ENCODE data around the gene ADAMTS8. TPM values are rescaled to one million over a fixed set of nuclear protein-coding genes. Genes with fewer than 3 reads are reported as not detected.

ADAMTS8 gene
- polyA plus RNA-seq, 6 donors from 2014 or later: 0.13 TPM; not detected in 5

DNA sequence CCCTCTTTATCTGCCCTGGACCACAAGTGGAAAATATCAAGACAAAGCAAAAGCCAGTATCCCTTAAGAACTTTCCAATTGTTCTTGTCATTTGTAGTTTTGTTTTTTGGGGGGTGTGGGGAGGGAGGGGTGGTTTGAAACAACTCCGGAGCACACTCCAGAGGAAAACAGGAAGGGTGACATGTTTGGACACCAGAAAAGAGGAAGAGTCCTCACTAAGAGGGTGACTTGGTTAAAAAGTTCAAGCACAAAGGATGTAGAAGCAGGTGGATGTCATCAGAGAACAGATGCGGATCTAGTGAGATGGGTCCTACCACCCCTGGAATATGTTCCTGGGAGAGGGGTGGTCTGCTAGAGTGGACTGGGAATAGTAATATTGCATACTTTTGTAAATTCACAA, 25.8 kb downstream of the ADAMTS8 start:
- Mint-ChIP-seq H3K4me3 (no peak overlapping the region), H3K4me1 (peaks cover 7 to 18% (median 12%) of the 10 kb centered on the region in 3 donors), H3K27ac (peak overlapping the region in 1 of 6 donors; percentile 7), H3K27me3 (peaks cover 38 to 72% (median 58%) of the 10 kb centered on the region in 3 donors), H3K36me3 (no peaks in the 10 kb centered on the region), H3K9me3 (no peaks in the 10 kb centered on the region)
- ATAC-seq (ENCODE audit: low read depth in 2 of 2): no peak
- no peak for DNase-seq

GRCh38 chr11:130400781-130401483, 27.5 kb downstream of the ADAMTS8 start:
- Mint-ChIP-seq H3K27ac (peak overlapping the region in 1 of 6 donors; percentile 54), H3K4me3 (no peak overlapping the region), H3K4me1 (peaks cover 7 to 18% (median 12%) of the 10 kb centered on the region in 3 donors), H3K27me3 (peaks cover 39 to 81% (median 70%) of the 10 kb centered on the region in 3 donors), H3K36me3 (no peaks in the 10 kb centered on the region), H3K9me3 (no peaks in the 10 kb centered on the region)
- no peak for DNase-seq
- ATAC-seq (ENCODE audit: low read depth in 2 of 2): no peak

GRCh38 chr11:130399196-130399595, 29.2 kb downstream of the ADAMTS8 start:
- no peak overlapping the region for H3K4me3 Mint-ChIP-seq
- H3K27ac Mint-ChIP-seq: no peak overlapping the region

GRCh38 chr11:130397780-130398179, 30.6 kb downstream of the ADAMTS8 start:
- Mint-ChIP-seq H3K4me3 (peak overlapping the region in 1 of 8 donors; percentile 9), H3K36me3 (no peaks in the 10 kb centered on the region), H3K27ac (no peak overlapping the region), H3K9me3 (no peaks in the 10 kb centered on the region), H3K4me1 (peaks cover 7 to 18% (median 12%) of the 10 kb centered on the region in 3 donors), H3K27me3 (peaks cover 37 to 65% (median 63%) of the 10 kb centered on the region in 3 donors)
- no peak for ATAC-seq (ENCODE audit: low read depth in 2 of 2)
- no peak for DNase-seq

More at GRCh38 chr11:130399196-130399595, 29.2 kb downstream of the ADAMTS8 start:
- no peak for ATAC-seq (ENCODE audit: low read depth in 2 of 2)
- DNase-seq: no peak
- peaks cover 42 to 76% (median 72%) of the 10 kb centered on the region in 3 donors for H3K27me3 Mint-ChIP-seq
- H3K9me3 Mint-ChIP-seq: no peaks in the 10 kb centered on the region
- peaks cover 7 to 18% (median 12%) of the 10 kb centered on the region in 3 donors for H3K4me1 Mint-ChIP-seq
- H3K36me3 Mint-ChIP-seq: no peaks in the 10 kb centered on the region

DNA sequence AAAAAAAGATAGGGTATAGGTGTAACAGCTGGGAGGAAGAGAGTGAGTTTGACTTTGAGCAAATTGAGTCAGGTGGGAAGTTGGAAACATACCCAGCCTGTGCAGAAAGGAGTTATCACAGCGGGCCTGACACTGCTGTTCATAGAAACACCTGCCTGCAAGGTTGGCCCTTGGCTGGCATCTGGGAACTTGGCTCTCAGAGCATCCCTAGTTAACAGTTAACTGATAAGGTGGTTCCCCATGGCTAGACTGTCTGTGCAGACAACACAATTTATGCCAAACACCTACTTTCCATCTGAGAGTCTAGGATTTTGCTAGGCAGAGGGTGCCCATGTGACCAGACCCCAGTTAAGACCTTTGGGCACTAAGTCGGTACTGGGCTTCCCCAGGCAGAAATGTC, 31.4 kb downstream of the ADAMTS8 start:
- ATAC-seq (ENCODE audit: low read depth in 2 of 2) (no peak), DNase-seq (no peak)
- Mint-ChIP-seq H3K4me3 (no peak overlapping the region), H3K9me3 (no peaks in the 10 kb centered on the region), H3K4me1 (peaks cover 7 to 21% (median 12%) of the 10 kb centered on the region in 3 donors), H3K27me3 (peaks cover 32 to 68% (median 61%) of the 10 kb centered on the region in 3 donors), H3K27ac (peak overlapping the region in 1 of 6 donors; percentile 16), H3K36me3 (no peaks in the 10 kb centered on the region)

- Mint-ChIP-seq H3K27ac (no peak overlapping the region), H3K9me3 (no peaks in the 10 kb centered on the region), H3K36me3 (peaks cover 0 to 4% of the 10 kb centered on the region in 2 donors), H3K4me3 (no peak overlapping the region), H3K27me3 (peaks cover 11 to 61% (median 48%) of the 10 kb centered on the region in 3 donors), H3K4me1 (peaks cover 0 to 9% (median 3%) of the 10 kb centered on the region in 3 donors)
- DNase-seq (no peak), ATAC-seq (ENCODE audit: low read depth in 2 of 2) (no peak)
Observed at GRCh38 chr11:130394615-130395014, 33.8 kb downstream of the ADAMTS8 start.

- peaks cover 9 to 48% (median 31%) of the 10 kb centered on the region in 3 donors for H3K27me3 Mint-ChIP-seq
- peaks cover 9 to 20% (median 18%) of the 10 kb centered on the region in 3 donors for H3K4me1 Mint-ChIP-seq
- H3K36me3 Mint-ChIP-seq: peaks cover 0 to 4% of the 10 kb centered on the region in 2 donors
- DNase-seq (no peak), ATAC-seq (ENCODE audit: low read depth in 2 of 2) (no peak)
- H3K9me3 Mint-ChIP-seq: no peaks in the 10 kb centered on the region
- H3K27ac Mint-ChIP-seq: no peak overlapping the region
- H3K4me3 Mint-ChIP-seq: no peak overlapping the region
Observed at GRCh38 chr11:130391711-130392110, 36.7 kb downstream of the ADAMTS8 start.

GRCh38 chr11:130390071-130390758, 38.2 kb downstream of the ADAMTS8 start:
- H3K36me3 Mint-ChIP-seq: peaks cover 0 to 4% of the 10 kb centered on the region in 2 donors
- DNase-seq (no peak), ATAC-seq (ENCODE audit: low read depth in 2 of 2) (no peak)
- peaks cover 6 to 34% (median 18%) of the 10 kb centered on the region in 3 donors for H3K27me3 Mint-ChIP-seq
- H3K4me1 Mint-ChIP-seq: peaks cover 9 to 20% (median 18%) of the 10 kb centered on the region in 3 donors
- peak overlapping the region in 2 of 8 donors; percentile 28 to 33 for H3K4me3 Mint-ChIP-seq
- H3K27ac Mint-ChIP-seq: no peak overlapping the region
- H3K9me3 Mint-ChIP-seq: no peaks in the 10 kb centered on the region

DNA sequence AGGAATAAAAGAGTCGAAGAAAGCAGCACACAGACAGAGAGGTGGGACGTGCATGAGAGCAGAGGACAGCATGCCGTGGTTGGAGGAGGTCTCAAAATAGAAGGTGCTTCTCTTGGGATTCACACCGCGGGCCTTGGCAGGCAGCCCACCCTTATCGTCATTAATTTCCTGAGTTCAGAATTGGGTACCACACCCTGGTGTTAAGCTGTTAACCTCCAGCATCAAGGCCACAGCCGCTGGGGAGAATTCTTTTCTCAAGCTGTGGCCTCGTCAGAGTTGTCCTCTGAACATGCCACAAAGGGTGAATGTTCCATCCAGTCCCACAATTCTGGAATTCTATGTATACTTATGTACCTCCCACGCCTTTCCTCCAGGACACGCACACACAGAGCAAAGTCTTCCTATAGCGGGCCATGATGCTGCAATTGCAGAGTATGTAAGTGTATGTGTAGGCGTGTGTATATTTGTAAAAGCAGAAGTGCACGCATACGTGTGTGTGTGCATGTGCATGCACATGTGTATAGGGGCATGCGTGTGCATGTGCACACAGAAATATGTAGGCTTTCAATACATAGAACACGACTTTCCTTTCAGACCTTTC, 39.0 kb downstream of the ADAMTS8 start:
- Mint-ChIP-seq H3K27ac (peak overlapping the region in 2 of 6 donors; percentile 48 to 93), H3K4me1 (peaks cover 9 to 20% (median 18%) of the 10 kb centered on the region in 3 donors)
- ATAC-seq (ENCODE audit: low read depth in 2 of 2): no peak

DNA sequence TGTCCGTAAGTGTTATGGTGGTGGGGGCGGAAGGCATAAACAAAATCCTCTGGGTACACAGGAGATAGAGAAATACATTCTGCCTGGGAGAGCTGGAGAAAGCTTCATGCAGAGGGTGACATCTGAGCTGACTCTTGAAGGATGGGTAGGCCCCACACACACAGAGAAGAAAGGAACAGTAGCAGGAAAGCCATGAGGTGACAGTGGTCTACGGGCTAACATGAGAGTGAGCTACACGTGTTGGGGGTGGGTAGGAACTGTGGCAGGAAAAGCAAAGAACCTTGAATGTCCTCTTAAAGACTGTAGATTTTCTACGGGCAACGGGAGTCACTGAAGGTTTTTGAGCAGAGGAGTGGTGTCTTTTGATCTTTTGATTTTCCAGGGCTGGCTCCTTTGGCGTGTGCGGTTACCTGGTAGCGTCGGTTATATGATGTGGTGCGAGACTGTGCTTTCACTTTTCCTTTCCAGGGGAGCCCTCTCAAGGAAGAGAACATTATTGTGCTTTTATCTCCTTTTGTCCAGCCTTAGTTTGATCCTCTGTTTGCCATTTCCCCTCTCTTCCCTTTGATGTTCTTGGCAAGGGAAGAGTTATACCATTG, 39.7 kb downstream of the ADAMTS8 start:
- Mint-ChIP-seq H3K9me3 (no peaks in the 10 kb centered on the region), H3K36me3 (peaks cover 0 to 4% of the 10 kb centered on the region in 2 donors), H3K4me3 (peak overlapping the region; percentile 60 to 90 (median 75)), H3K27me3 (peaks cover 6 to 28% (median 23%) of the 10 kb centered on the region in 3 donors), H3K27ac (peak overlapping the region in 5 of 6 donors; percentile 30 to 93 (median 54)), H3K4me1 (peaks cover 9 to 20% (median 18%) of the 10 kb centered on the region in 3 donors)
- DNase-seq (peak; percentile 1), ATAC-seq (ENCODE audit: low read depth in 2 of 2) (peak; percentile 37 to 52)

More for the DNA sequence above, 39.0 kb downstream of the ADAMTS8 start:
- peaks cover 6 to 34% (median 23%) of the 10 kb centered on the region in 3 donors for H3K27me3 Mint-ChIP-seq
- DNase-seq: no peak
- peaks cover 0 to 4% of the 10 kb centered on the region in 2 donors for H3K36me3 Mint-ChIP-seq
- no peaks in the 10 kb centered on the region for H3K9me3 Mint-ChIP-seq
- peak overlapping the region; percentile 60 to 90 (median 75) for H3K4me3 Mint-ChIP-seq

- H3K36me3 Mint-ChIP-seq: peaks cover 0 to under 1% of the 10 kb centered on the region in 2 donors
- DNase-seq (no peak), ATAC-seq (ENCODE audit: low read depth in 2 of 2) (no peak)
- H3K4me3 Mint-ChIP-seq: no peak overlapping the region
- no peaks in the 10 kb centered on the region for H3K9me3 Mint-ChIP-seq
- H3K27me3 Mint-ChIP-seq: peaks cover 6 to 16% (median 9%) of the 10 kb centered on the region in 3 donors
- H3K4me1 Mint-ChIP-seq: peaks cover 9 to 18% (median 17%) of the 10 kb centered on the region in 3 donors
- H3K27ac Mint-ChIP-seq: no peak overlapping the region
Observed at GRCh38 chr11:130386056-130386455, 42.4 kb downstream of the ADAMTS8 start.

DNA sequence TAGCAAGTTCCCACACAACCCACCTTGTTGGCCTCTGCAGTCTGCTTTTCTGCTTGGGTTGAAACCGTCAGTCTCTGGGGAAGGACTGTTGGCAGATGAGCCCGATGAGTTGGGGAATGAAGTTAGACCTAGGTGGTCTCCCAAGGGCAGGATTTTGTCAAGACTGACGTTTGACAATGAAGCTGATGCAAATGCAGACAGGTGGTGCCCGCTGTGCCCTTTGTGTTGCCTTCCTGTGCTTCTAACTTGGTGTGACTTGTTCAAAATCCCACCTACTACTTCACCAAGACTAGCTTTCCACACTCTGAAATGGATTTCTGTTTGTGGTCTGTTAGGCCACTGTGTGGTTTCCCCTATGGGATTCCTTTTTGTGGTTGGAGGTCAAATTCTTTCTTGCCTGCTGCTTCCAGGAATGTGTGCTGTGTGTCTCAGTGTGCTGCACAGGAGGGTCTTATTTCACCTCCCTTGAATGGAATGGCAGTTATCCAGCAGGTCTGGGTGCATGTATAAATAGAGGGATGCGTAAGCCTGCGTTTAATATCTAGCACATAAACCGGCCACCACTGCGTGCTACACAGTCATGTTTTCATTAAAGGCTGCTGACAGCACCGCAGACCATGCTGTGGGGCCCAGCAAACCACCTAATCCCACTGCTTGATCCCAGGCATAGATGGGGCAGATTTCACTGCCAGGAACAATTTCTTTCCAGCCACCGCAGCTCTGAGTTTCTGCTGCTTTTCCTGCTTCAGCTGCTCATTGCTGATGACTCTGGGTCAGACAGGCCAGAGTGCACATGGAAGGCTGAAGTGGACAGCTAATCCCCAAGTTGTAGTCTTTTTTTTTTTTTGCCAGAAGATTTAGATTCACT, 44.8 kb downstream of the ADAMTS8 start:
- DNase-seq (no peak), ATAC-seq (ENCODE audit: low read depth in 2 of 2) (no peak)
- H3K27ac Mint-ChIP-seq: no peak overlapping the region
- peaks cover 3 to 5% (median 5%) of the 10 kb centered on the region in 3 donors for H3K4me1 Mint-ChIP-seq
- H3K4me3 Mint-ChIP-seq: no peak overlapping the region
- peaks cover 4 to 26% (median 14%) of the 10 kb centered on the region in 3 donors for H3K27me3 Mint-ChIP-seq
- no peaks in the 10 kb centered on the region for H3K36me3 Mint-ChIP-seq
- no peaks in the 10 kb centered on the region for H3K9me3 Mint-ChIP-seq
